DMS53 (cell line): ENCODE results near the gene HOXC13.

Experiments
- DNase-seq: peaks from one replicate; lab custom pipeline; 2025; lab: John Stamatoyannopoulos, UW

The HOXC13 gene

DNA sequence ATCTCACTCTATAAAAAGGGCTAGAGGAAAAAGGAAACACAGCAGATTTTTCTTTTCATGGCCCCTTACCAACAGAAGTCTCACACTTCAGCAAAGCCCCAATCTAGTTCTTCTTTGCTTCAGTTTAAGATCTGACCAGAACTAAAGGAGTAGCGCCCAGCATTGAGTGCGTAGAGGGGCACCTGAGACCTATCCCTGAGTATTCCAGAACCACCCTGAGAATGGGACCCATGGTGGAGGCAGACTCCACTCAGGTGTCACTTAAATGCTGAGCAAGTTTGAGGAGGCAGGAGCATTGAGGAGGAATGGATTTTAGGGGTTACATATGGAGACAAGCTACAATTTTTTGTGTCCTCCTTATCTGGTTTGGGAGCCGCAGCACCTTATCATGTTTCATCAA lies 32.5 kb downstream of the HOXC13 start:
- DNase-seq, result no peak

DNA sequence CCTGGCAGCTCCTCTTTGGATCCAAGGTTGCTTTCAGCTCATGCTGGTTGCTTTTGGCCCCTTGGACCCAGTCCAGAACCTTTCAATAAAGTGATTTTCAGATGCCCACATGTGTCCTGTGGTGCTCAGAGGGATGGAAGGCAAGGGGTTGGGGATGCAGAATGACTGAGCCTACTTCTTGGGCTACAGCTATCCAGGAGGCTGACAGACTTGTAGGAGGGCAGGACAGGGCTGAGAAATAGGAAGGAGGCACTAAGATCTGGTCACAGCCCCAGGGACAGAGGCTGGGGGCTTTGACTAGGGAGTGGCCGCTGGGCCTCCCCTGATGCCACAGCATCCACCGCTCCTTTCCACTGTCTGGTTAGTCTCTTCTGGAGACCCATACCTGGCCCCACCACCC lies 33.1 kb downstream of the HOXC13 start:
- no peak for DNase-seq

DNA sequence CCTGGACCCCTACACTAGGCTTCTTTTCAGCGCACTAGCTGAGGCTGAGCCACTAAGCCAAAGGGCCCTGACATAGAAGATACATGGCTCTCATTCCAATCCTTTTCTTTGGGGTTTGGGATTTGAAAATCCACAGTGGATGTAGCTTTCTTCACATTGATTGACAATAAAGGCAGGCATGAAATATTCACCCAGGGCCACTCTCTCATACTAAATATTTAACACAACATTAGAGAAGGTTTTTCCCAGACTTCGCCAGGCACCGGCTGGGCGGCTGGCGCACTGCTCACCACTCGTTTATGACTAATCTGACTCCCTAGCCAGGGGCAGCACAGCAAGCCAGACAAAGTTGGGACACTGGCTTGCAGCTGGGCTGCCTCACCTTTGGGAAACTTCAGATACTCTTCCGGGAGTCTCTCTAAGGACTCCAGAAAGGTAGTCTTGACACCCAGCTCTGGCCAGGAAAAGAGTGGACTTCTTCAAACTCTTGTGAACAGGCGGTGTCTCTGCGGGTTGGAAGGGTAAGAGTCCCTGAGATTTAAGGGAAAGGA lies 33.6 kb downstream of the HOXC13 start:
- no peak for DNase-seq

DNA sequence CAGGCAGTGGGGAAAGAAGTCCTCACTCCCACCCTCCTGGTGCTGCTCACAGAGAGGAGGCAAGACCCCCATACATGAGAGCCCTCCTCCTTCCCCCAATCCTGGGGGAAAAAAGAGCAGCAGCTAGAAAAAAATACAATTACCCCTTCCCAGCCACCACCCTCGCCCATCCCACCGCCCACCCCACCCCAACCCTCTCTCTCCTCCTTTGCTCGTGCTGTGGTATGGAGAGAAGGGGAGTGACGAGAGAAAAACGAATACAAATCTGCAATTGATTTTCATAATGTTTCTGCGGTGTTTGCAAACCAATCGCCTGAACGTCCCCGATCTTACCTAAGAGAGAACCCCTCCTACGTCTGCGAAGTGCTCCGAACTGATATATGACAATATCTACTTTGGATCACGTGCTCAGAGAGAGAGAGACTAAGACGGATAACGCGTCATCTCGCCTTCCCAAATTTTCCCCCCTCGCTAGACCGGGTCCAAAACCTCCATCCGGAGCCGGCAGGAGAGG lies 34.1 kb downstream of the HOXC13 start, which contains the start of gene HOXC11:
HOXC11 (plus strand) TSS at position 405 of the 514 bp plus-strand sequence. CDS start 116 bp downstream, outside the sequence.
- DNase-seq, result no peak

DNA sequence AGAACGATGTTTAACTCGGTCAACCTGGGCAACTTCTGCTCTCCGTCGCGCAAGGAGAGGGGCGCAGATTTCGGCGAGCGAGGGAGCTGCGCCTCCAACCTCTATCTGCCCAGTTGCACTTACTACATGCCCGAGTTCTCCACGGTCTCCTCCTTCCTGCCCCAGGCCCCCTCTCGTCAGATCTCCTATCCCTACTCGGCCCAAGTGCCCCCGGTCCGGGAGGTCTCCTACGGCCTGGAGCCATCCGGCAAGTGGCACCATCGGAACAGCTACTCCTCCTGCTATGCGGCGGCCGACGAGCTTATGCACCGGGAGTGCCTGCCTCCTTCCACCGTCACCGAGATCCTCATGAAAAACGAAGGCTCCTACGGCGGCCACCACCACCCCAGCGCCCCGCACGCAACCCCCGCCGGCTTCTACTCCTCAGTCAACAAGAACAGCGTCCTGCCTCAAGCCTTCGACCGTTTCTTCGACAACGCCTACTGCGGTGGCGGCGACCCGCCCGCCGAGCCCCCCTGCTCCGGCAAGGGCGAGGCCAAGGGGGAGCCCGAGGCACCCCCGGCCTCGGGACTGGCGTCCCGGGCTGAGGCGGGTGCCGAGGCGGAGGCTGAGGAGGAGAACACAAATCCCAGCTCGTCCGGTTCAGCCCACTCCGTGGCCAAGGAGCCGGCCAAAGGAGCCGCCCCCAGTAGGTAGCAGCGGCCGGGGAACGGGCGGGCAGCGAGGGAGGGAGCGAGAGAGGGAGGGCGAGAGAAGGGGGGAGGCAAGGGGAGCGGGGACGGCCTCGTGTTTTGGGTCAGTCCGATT lies 34.8 kb downstream of the HOXC13 start:
- DNase-seq, result no peak

DNA sequence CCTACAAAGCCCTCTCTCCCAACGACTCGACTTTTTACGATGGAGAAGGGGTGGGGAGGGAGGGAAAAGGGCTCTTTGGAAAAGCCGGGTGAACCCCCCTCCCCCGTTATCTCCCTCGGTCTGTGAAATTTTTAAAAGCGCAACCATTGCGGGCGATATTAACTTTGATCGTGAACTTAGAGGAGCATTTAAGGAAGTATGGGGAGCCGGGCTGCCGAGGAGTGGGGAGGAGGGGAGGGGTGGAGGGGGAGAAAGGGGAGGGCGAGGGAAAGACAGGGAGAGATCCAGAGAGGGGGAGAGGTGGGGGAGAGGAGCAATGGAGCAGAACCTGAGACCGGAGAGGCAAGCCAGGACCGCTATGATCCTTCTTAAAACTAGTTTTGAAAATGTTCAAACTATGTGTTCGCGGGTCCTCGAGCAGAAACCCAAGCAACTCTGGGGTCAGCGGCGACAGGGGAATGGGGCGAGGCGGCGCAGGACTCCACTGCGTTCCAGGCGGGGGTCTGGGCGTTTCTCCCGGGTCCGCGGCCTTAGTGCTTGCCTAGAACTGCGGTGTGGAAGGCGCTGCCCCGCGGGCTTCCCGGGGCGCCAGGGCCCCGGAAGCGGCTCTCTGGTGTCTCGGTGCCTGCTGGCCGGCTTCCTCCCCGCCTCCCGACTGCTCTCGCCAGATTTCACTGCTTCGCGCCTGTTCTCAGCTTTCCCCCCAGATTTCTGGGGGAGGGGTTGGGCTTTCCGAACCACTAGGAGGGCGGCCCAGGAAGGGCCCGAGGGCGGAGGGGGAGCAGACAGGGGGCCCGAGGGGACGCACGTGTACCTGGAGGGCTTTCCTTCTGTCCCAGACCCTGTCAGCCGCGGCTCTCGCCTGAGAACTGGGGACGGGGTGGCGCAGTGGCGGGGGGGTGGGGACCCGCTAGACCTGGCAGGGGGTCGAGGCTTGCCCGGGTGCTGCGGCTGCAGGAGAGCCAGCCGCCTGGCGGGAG lies 35.7 kb downstream of the HOXC13 start, which contains the start of gene HOTAIR:
HOTAIR (minus strand) TSS at position 871 of the 980 bp plus-strand sequence.
- DNase-seq, result peak; percentile 38

DNA sequence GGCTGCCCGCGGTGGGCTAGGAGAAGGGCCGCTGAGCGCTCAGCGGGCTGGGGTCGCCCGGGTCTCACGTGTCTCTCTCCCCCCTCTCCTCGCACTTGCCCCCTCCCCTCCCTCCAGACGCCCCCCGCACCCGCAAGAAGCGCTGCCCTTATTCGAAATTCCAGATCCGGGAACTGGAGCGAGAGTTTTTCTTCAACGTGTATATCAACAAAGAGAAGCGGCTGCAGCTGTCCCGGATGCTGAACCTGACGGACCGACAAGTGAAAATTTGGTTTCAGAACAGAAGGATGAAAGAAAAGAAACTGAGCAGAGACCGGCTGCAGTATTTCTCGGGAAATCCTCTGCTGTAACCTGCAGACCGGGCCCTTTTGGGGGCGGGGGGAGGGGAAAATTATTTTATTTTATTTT lies 36.4 kb downstream of the HOXC13 start:
- peak; percentile 25 for DNase-seq

DNA sequence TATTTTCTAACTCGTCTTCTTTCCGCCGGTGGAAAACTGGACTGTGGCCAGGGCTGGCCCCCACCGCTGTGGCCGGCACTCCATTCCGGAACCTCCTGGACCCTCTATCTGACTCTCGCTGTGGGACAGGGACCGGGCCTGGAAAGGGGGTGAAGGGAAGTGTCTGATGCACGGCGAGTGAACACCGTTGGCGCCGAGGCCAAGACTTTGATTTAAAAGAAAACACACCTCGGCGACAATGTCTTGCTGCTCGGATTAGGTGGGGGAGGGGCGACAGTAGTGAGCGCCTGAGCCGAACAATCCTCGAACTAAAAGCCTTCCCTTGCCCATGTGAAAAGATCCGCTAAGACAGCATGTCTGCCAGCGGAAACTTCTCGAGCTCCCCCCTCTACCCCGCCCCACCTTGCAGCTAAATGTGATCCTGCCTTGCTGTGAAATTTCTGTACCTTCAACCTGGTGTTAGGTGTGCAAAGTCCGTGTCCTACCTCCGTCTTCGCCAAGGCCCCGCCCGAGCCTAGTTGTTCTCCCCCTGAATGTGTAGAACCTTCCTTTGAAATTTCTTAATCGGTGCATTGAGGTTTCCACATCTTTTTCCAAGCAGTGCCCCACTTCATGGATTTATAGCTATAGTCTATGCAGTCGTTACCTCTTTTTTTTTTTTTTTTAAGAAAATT lies 37.0 kb downstream of the HOXC13 start:
- DNase-seq, result no peak

DNA sequence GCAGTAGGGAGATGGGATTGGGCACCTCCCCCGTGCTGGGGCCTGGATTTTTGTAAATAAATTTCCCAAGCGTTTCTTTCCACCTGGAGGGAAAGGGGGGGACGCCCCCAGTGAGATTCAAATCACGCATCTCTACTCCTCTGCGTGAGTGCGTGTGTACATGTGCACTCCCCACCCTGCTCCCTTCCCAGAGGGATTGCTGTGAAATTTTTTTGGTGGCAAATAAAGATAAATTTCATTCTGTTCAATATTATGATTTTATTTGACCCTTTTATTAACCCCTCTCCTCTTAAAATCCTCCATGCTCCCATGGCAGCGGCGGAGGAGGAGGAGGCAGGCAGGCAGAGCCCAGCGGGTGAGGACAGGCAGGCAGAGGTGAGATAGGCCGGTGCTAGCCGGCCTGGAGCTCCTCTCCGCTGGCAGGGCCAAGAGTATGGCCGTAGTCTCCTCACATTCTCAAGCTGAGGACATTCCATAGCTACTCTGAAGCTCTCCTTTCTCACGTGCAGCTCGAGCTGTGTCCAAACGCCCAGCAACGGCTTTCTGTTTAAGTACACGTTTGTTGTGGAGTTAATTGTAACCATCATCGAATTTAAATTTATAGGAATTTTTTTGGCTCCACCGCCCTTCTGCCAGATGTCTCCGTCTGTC lies 37.7 kb downstream of the HOXC13 start:
- DNase-seq, result no peak

DNA sequence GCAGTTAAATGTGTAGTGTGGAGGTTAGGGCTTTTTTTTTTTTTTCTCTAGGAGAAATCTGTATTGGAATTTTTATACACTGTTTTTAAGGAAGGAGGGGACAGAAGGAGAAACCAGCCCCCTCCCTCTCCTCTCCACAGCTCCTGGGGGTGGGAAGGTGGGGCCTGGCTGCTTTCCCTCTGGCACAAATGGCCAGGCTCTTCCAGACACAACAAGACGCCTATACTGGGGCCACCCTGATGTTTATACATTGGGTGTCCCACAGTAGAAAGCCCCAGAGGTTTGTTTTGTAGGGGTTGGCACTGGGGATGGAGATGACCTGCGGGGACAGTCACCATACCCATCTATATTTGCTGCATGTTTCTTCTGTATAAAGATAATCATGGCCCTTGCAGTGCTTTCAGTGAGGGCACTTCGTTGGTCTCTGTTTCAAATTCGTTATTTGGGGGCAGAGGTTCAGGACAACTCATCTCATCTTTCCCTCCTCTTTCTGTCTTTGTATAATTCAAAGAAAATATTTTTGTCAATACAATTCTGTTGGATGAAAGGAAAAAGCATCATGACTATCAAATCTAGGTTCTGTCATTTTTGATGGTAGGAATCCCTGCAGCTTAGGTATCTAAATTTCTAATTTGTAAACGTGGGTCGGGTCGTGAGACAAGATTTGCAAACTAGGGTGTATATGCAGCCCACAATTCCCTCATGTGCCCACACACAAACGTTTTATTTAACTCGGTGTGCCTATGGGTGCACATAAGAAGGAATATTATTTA lies 38.4 kb downstream of the HOXC13 start:
- DNase-seq, result no peak

DNA sequence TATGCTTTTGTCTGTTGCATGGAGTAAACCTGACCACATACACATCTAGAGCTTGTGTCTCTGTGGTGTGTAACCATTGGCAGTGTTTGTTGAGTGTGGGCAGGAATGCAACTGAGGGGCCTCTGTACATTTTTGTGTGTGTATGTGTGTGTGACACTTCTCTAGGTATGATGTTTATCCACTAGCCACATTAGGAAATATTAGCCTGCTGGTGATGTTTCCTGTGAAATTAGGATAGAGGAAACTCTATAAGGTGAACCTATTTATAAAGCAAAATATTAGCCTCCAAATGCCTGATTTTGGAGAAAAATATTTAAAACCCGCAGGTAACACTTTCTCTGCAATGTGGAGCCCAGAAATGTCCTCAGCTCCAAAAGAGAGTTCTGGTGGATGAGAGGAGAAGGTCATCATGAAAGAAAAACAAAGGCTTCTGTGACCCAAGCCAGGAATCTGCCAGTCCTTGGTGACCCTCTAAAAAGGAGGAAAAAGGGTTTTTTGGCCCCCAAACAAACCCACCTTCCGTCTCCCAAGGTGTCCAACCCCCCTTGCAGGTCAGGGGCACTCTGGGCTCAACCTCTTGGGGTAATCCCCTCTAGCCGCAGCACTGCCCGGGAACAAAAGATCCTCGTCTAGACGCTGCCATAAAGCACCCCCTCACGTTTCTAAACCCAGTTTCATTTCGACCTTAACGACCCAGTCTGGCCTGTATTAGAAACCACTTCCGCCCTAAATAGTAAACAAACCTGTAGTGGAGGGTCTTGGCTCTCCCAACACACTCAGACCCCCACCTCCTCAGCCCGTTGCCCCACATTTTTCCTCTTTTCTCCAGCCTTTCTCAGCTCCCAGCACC lies 39.2 kb downstream of the HOXC13 start:
- DNase-seq, result no peak

DNA sequence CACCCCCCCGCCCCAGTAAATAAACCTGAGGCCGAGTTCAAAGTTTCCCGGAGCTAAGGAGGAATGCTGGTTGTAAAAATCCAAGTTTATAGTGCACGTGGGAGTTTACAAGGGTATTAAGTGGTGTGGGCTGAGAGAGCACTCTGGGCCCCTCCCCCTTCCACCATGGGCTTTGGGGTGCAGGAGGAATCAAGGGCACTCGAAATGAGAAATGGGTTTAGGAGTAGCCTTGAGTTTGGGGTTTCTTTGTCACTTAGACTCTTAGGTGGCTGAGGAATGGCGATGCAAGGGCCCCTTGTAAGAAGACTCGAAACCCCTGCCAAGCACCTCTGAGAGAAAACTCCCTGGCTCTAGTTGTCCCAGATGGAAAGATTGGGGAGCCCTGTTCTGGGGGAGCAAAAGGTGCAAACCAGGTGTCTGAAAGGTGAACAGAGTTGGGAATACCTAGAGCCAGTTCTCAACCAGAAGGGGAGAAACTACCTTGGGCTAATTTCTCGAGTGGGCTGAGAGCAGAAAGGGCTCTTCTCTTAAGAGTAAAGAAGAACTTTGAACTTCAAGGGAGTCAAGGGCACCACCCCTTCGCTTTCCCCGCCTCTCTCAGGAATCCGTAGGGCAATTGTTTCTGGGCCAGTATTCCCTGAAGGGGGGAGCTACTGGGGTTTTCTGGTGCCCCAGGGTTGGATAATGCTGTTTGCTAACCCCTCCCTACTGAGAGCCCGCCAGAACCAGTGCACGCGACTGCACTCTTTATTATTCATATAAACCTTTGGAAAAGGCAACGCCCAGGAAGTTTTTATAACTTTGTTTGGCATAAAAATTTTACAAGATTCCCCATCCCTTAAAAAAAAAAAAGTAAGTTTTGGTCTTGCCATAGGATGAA lies 40.1 kb downstream of the HOXC13 start:
- no peak for DNase-seq

DNA sequence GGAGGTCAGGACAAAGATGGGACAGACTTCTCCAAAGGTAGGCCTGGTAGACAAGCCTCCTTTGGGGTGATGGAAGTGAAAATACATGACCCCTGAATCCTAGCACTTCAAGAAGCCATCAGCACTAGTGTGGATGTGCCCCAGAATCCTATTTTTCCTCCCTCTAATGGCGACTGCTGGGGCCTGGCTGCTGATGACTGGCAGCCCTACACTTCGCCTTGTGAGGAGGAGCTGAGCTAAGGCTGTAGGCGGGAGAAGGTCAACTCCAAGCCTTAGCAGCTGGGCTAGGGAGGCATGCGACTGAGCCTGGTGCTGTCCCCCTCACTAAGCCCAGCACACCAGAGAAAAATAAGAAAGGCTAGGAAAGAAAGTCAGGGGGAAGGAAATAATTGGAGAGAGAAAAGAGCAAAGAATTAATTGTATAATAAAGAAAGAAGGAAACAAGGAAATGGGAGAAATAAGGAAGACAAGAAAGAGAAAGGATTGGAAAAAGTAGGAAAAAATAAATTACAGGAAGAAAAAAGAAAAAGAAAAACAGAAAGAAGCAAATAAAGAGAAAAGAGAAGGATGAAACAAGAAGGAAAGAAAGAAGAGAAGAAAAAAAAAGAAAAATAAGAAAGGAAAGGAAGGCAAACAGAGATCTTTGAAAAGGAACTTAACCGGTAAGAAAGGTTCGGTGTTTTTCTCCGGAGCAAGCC lies 41.6 kb downstream of the HOXC13 start:
- DNase-seq, result no peak

DNA sequence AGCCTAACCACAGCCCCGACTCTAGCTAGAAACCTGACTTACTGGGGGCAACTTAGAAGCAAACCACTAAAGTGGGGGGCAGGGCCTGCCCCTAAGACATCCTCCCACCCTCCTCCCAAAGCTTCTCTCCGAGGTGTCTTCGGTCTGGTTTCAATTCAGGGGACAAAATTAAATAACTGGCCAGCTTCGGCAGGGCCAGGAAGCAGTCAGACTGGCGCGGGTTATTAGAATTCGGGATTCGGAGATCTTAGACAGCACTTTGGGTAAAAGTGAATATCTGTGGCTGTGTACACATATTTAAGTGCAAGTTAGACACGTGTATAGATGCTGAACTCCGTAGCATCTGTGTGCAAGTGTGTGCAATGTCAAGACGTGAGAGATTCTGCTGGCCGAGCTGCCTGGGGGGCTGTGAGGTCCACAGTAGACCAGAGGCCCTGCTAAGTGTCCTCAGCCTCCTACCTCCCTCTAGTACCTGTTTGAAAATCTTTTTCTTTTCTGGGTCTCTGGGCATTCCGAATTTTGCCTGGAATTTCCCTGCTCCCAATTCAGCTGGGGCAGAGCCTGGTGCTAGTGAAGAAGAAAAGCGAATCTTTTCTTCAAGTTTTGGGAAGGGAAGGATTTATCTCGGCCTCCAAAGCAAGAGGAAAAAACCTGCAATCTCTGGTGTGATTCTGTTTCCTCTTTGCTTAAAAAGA lies 42.3 kb downstream of the HOXC13 start:
- no peak for DNase-seq

DNA sequence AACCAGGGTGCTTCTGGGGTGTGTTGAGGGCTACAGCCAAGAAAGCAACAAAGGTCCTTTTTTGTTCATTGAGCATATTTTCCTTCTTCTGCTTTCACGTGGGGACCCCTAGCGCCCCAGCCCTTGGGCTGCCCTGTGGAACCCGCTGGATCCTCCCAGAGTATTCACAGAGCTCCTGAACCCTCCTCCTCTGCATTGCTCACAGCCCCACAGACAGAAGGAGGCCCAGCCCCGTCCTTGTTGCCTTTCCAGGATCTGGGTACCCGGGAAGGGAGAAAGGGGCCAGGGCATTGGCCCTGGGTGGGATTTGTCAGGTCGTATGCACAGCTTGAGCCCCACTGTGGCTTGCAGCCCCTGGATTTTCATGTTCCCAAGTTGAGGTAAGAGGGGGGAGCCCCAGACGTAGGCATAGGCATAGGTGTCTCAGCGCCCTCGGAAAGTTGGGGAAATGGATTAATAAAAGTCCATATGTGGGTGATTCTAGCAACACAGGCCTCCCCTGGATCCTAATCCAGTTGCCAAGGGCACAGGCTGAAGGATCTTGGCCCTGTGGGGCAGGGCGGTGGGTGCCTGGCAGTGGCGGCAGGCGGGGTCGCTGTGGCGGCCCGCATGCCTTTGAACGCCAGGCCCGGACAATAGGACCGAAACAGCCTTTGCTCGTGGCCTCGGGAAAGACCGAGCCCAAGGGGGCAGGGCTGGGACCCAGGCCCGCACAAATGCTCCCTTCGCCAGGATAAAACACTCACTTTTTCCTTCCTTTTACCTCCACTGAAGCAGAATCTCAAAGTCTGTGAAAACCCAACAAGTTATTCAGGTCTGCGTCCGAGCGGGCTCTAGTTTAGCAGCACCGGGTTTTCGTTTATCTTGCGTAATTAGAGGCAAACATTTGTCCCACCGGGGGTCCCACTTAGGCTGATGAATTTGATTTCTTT lies 43.3 kb downstream of the HOXC13 start:
- DNase-seq, result no peak
